ENCODE measurements around the gene NUDT6. TPM values are rescaled to one million over a fixed set of nuclear protein-coding genes. Genes with fewer than 3 reads are reported as not detected.

Gene NUDT6
- total RNA-seq, 1 donor from 2014 or later = 13.9 TPM

- H3K27ac ChIP-seq (replicated peaks) = no peak overlapping the region
- TF ChIP-seq CTCF (IDR thresholded peaks at IDR 0.05; ENCODE audit: borderline replicate concordance) = no peak
- intact Hi-C loops (cut with micrococcal nuclease) = no loop called here
- H3K36me3 ChIP-seq = peaks cover 26% of the 10 kb centered on the region
- H3K27me3 ChIP-seq (ENCODE audit: low read depth) = no peaks in the 10 kb centered on the region
- no peaks in the 10 kb centered on the region for H3K4me1 ChIP-seq
- no peak overlapping the region for H3K4me3 ChIP-seq
- no peak for DNase-seq
- H3K9me3 ChIP-seq (replicated peaks) = no peaks in the 10 kb centered on the region
Observed at GRCh38 chr4:122908223-122908622, 14.2 kb downstream of the NUDT6 start.

GRCh38 chr4:122906859-122907305 lies 15.5 kb downstream of the NUDT6 start:
- no peak overlapping the region for H3K4me3 ChIP-seq
- no peaks in the 10 kb centered on the region for H3K4me1 ChIP-seq
- no peaks in the 10 kb centered on the region for H3K9me3 ChIP-seq (replicated peaks)
- no peak for DNase-seq
- no peaks in the 10 kb centered on the region for H3K27me3 ChIP-seq (ENCODE audit: low read depth)
- peaks cover 26% of the 10 kb centered on the region for H3K36me3 ChIP-seq
- TF ChIP-seq CTCF (IDR thresholded peaks at IDR 0.05; ENCODE audit: borderline replicate concordance) = no peak
- intact Hi-C loops (cut with micrococcal nuclease) = no loop called here
- no peak overlapping the region for H3K27ac ChIP-seq (replicated peaks)

GRCh38 chr4:122903766-122904288 lies 18.6 kb downstream of the NUDT6 start:
- Histone ChIP-seq H3K36me3 (peaks cover 19% of the 10 kb centered on the region), H3K4me1 (no peaks in the 10 kb centered on the region), H3K9me3 (replicated peaks) (no peaks in the 10 kb centered on the region), H3K4me3 (no peak overlapping the region), H3K27ac (replicated peaks) (no peak overlapping the region), H3K27me3 (ENCODE audit: low read depth) (no peaks in the 10 kb centered on the region)
- intact Hi-C loops (cut with micrococcal nuclease) = no loop called here
- TF ChIP-seq CTCF (IDR thresholded peaks at IDR 0.05; ENCODE audit: borderline replicate concordance) = no peak
- DNase-seq = no peak

GRCh38 chr4:122901247-122902010 lies 21.0 kb downstream of the NUDT6 start:
- H3K36me3 ChIP-seq = peaks cover 12% of the 10 kb centered on the region
- H3K27ac ChIP-seq (replicated peaks) = no peak overlapping the region
- H3K4me3 ChIP-seq = no peak overlapping the region
- no peaks in the 10 kb centered on the region for H3K9me3 ChIP-seq (replicated peaks)
- H3K27me3 ChIP-seq (ENCODE audit: low read depth) = no peaks in the 10 kb centered on the region
- no peak for TF ChIP-seq CTCF (IDR thresholded peaks at IDR 0.05; ENCODE audit: borderline replicate concordance)
- H3K4me1 ChIP-seq = peaks cover 6% of the 10 kb centered on the region
- intact Hi-C loops (cut with micrococcal nuclease) = no loop called here
- no peak for DNase-seq

GRCh38 chr4:122900314-122900713 lies 22.1 kb downstream of the NUDT6 start:
- H3K27me3 ChIP-seq (ENCODE audit: low read depth) = no peaks in the 10 kb centered on the region
- TF ChIP-seq CTCF (IDR thresholded peaks at IDR 0.05; ENCODE audit: borderline replicate concordance) = no peak
- H3K4me3 ChIP-seq = no peak overlapping the region
- no peak for DNase-seq
- no peaks in the 10 kb centered on the region for H3K9me3 ChIP-seq (replicated peaks)
- intact Hi-C loops (cut with micrococcal nuclease) = no loop called here
- peaks cover 9% of the 10 kb centered on the region for H3K4me1 ChIP-seq
- H3K27ac ChIP-seq (replicated peaks) = no peak overlapping the region
- peaks cover 6% of the 10 kb centered on the region for H3K36me3 ChIP-seq
